ENCODE measurements around the gene NCAM1.

DNA sequence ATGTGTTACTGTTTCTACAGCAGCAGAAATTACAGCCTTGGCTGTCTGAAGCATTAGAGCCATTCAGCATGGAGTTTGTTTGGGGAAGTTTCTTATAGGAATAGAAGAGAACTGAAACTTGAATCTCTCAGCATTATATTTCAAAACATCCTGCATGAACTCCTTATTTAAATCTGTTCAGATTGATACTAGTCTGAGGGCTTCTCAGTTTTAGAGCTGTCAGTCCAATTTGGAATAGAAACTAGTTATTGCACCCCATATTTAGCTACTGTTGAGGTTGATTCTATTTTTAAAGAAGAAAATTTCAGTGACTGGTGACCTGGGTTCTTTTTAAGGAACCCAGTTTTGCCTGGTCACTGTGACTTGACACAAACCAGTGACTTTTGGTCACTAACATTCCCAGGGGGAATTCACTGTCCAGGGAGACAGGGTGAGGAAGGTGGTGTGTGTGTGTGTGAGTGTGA lies 227.2 kb downstream of the NCAM1 start:
- TF ChIP-seq FOXK2 (IDR thresholded peaks at IDR 0.05) (no peak), SP1 (IDR thresholded peaks at IDR 0.05) (no peak), TARDBP (IDR thresholded peaks at IDR 0.05) (no peak), HDGF (IDR thresholded peaks at IDR 0.05; ENCODE audit: borderline replicate concordance) (no peak), NFRKB (IDR thresholded peaks at IDR 0.05) (no peak), ZNF384 (IDR thresholded peaks at IDR 0.05) (no peak), BHLHE40 (IDR thresholded peaks at IDR 0.05; ENCODE audit: borderline replicate concordance) (no peak), FOXM1 (IDR thresholded peaks at IDR 0.05; ENCODE audit: borderline replicate concordance) (no peak), SUZ12 (IDR thresholded peaks at IDR 0.05) (no peak), L3MBTL2 (conservative IDR thresholded peaks at IDR 0.05) (no peak), ARNT (IDR thresholded peaks at IDR 0.05) (no peak), ELF4 (IDR thresholded peaks at IDR 0.05) (no peak), FOXA1 (IDR thresholded peaks at IDR 0.05) (no peak)
- TF ChIP-seq, protein P1, sequence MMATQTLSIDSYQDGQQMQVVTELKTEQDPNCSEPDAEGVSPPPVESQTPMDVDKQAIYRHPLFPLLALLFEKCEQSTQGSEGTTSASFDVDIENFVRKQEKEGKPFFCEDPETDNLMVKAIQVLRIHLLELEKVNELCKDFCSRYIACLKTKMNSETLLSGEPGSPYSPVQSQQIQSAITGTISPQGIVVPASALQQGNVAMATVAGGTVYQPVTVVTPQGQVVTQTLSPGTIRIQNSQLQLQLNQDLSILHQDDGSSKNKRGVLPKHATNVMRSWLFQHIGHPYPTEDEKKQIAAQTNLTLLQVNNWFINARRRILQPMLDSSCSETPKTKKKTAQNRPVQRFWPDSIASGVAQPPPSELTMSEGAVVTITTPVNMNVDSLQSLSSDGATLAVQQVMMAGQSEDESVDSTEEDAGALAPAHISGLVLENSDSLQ (IDR thresholded peaks at IDR 0.05), result no peak
